GM19043 (cell line): ENCODE measurements around the gene CDH20.

ENCODE experiments used
- ATAC-seq: cut with Tn5 transposase; IDR thresholded peaks from one replicate; pipeline ENCODE4 v1.9.1; 2021; ENCODE audit warnings: low read depth; ENCODE audit not compliant: unreplicated experiment

CDH20 gene

DNA sequence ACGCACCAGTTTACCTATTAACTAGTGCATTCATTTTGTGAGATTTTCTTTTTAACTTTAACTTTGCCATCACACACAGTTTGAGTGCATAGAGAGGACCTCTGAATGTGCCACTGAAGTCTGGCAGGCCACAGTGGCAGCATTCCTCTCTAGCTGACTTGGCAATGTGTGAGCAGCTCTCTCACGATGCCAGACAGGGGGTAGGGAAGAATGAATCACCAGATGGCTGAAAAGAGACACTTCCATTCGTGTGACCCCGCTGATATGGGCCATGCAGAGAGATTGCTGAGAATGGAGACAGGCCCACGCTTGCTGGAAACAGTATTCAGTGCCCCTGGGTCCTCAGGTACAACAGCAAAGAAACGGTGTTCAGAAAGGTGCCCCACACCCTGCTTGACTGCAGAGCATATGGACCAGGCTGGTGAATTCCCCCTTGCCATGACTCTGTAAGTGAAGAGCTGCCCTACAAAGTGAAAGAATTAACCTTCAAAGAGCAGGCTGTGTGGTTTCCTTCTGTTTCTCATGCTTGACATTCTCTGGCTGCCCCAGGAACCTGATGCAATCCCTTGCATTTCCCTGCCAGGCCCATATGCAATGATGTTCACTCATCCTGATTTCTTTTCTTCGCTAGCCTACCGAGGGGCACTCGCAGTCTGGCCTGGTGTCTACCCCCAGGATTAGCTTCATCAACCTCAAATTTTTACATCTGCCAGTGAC lies 236.1 kb downstream of the CDH20 start:
- ATAC-seq = no peak

DNA sequence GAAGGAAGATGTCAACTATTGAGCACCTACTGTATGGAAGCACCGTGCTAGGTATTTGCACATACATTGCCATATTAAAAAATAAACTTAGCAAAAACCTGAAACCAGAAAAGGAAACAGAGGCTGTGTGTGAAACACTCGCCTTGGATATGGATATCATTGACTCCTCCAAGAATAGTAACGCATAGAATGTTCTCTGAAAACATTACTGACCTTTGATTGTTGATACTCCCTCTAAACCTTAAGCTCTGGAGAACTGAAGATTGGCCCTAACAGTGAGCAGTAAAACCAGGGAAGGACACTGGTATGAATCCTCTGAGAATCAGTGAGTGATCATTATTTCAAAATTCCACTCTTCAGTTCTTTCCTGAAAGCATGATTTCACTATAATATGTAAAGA lies 236.8 kb downstream of the CDH20 start:
- ATAC-seq = no peak

DNA sequence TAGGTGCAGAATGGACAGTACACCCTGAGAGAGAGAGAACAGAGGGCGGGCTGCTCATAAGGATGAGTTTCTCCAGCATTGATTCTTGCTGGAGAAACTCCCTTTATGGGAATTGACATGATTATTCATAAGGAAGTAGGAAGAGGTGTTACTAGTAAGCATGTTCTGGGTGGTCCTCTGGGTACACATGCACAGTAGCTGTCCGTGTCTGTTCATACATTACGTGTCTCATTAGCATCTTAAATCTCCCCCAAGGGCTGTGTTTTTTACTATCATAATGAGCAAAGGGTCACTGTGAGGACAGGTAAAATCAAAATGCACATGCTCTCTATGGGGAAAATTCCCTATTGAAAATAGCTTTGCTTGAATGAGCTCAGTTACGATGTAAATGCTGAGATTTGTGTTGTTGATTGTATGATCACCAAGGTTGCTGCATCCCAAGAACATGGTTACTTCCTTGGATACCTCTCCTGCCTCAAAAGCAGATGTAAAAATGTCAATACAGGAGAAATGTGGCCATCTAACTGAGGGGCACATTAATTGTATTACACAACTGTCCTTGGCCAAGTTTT lies 238.9 kb downstream of the CDH20 start:
- no peak for ATAC-seq

DNA sequence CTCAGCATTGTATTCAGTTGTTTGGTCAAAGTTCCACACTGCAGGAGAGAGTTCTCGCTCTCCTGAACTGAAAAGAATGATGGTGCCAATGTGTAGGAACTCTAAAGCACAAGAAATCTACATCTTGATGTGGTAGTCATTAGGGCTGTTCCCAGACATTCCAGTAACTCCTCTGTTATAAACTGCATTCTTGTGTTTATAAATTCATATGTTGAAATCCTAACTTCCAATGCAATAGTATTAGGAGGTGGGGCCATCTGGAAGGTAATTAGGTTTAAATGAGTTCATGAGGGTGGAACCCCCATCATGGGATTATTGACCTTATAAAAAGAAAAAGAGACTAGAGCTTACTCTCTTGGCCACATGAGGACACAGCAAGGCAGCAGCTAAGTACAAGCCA lies 239.6 kb downstream of the CDH20 start:
- no peak for ATAC-seq

DNA sequence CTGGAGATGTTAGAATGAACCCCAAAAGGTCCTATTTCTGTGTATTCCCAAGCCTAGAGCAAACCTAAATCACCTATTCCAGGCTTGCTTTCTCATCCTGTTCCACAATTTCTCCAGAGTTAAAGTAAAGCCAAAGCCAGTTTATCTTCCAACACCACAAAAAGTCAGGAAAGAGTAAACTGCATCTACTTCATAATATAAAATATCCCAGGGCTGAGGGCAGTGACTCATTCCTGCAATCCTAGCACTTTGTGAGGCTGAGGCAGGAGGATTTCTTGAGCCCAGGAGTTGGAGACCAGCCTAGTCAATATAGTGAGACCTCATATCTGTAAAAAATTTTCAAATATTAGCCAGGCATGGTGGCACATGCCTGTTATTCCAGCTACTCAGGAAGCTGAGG lies 241.4 kb downstream of the CDH20 start:
- ATAC-seq = no peak

DNA sequence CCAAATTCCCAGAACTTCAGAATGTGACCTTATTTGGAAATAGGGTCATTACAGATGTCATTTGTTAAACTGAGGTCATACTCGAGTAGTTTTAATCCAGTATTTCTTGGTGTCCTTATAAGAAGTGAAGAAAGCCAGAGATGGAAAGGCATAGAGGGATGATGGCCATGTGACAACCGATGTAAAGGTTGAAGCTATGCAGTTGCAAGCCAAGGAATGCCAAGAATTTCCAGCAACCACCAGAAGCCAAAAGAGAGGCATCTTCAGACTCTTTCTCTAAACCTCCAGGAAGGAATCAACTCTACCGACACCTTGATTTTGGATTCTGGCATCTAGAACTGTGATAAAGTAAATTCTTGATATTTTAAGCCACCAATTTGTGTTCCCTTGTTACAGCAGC lies 242.2 kb downstream of the CDH20 start:
- ATAC-seq = no peak

DNA sequence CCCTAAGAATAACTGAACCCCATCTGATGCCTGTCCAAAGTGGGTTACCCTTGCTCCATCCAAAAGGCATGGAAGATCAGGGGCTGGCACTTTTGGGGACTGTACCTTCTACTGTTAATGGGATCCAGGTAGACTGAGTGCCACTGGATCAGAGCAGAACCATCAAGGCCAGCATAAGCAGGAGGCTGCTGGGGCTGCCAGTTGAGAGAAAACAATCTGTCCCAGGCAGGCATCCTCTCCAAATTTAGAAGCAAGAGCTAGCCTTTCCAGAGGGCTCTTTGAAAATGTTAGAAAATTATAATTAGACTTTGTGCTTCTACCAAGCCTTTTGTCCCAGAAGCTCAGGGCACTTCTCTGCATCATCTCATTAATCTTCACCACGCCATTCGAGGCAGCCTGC lies 245.6 kb downstream of the CDH20 start:
- ATAC-seq = no peak

DNA sequence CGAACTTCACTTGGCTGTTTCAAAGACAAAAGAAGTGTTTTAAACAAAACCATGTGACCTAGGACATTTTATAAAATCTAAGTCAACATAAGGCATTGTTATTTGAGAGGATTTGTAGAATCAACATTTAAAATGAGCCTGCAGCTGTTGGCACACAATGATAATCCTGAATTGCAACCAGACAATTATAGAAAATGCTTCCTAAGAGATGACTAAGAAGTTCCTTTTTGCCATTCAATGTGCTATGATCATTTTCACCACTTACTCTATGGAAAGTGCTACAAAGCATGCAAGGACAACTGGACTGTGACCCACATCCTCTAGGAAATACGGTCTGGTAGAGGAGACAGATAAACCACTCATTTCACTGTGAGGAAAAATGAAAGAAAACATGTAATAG lies 246.4 kb downstream of the CDH20 start:
- no peak for ATAC-seq

DNA sequence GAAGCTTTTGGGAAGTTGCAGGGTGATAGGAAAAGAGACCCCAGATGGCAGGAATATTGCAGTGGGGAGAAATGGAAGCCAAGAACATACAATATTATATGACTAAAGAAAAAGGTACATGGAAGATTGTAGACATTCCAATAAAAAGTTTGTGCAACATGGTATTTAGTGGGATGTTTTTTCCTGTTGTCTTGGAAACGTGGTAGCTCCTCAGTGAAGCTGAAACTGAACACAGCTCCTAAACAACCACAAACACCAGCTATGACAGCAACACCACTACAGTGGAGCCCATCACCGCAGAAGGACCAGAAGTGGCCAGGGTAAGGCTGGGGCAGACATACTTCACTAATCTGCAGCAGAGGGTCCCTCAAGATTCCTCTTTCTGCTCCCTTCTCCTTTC lies 246.8 kb downstream of the CDH20 start:
- ATAC-seq = no peak

DNA sequence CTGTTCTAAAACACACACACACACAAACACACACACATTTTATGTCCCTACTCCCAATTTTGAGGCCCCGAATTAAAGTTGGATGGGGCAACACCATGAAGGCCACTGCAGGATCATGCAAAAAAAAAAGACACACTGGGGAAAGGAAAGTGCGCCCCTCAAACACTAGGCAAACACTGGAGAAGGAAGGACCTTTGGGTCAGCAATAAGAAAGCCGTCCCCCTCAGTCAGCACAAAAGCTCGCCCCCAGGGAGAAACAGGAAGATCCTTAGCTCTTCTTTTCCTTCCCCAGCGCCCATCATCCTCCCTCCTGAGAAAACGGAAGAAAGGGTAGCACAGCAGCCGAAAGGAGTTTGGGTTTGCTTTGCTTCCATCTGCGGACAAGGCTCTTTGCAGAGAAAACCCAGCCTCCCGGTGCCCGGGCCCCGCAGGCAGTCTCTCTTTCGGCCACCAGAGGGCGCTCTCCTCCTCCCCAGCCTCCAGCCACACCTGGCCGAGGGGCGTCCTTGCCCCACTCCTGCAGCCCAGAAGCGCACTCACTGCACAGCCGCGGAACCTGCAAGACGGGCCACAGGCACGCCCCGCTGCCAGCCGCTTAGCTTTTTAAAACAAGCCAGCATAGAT lies 248.5 kb downstream of the CDH20 start:
- peak; percentile 81 for ATAC-seq

DNA sequence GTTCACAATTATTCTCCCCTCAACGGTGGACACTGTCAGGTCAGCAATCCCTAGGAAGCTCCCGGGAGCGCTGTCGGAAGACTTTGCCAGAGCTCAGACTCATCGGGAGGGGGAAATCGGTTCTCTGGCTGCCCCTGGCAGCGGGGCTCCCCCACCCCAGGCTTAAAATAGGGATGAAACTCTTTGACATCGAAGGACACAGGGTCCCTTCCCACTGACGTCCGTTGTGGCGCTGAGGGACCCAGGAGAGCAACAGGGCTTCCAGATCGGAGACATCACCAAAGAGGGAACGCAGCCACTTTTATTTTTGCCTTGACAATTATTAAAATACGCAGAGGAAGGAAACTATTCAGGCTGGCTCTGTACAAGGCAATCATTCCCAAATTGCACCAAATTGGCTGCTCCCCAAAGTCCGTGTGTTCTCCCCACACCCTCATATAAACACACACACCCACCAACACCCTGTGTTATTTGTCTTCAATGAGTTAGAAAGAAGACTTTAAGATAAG lies 249.0 kb downstream of the CDH20 start:
- no peak for ATAC-seq

DNA sequence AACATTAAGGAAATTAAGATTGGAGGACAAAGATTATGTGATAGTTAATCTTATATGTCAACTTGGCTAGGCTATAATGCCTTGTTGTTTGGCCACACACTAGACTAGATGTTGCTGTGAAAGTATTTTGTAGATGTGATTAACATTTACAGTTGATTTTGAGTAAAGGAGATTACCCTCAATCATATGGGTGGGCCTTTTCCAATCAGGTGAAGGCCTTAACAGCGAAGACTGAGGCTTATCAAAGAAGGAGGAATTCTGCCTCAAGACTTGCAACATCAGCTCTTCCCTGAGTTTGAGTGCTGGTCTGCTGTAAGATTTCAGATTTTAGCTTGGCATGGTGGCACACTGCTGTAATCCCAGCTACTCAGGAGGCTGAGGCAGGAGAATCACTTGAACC lies 250.3 kb downstream of the CDH20 start:
- ATAC-seq = no peak

DNA sequence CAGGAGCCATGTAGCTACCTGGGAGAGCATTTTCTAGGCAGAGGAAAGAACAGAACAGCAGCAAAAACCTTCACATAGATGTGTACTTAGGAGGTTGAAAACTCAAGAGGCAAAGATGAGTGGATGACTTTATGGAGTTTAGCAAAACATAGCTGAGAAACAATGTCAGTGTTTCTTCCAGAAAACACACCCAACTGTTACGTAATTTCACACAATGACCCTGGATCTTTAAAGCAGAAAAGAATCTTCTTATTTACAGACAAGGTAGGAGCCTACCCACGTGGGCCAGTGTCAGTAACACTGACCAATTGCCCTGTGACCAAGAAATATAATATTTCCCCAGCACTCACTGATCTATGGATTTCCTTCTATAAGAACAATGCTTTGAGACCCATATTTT lies 254.6 kb downstream of the CDH20 start:
- ATAC-seq = no peak

DNA sequence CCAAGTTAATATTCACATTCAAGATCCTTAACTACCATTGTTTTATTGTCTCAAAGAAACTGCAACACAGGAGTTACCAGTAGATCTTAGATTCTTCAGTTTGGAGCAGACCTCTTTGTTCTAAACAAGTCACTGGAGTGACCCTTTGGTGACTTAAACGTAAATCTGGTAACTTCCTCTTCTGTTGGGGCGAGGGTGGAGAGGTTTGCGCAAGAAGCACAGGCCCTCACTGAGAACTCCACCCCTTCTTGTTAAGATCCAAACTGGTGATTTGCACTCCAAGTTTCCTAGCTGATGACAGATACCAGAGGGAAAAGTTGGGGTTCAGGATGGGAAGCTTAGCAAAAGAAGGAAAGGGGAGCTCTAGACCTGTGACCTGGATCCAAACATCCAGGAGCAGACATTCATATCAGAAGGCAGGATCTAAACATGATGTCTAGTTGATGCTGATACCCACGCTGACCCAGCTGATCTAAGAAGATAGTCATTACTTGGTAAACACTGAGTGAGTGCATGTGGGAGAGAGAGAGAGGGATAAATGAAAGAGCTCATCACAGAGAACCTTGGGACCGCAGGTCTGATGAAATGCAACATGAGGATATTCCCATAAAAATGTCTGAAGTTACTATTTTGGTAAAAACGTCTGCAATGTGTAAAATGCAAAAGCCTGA lies 256.0 kb downstream of the CDH20 start:
- ATAC-seq = no peak

DNA sequence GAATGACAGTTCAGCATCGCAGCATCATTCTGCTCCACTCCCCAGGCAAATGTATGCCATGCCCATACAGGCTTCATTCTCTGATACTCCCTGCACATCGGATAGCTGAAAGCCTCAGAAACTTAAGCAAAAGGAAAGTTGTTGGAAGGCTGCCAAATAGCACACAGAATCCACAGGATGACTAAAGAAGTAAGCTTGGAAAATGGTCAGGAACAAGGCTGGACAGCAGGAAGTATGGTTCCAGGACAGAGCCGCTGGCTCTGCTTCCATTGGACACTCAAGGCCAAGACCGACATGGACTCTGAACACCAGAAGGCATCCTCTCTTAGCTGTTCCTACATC lies 256.5 kb downstream of the CDH20 start:
- no peak for ATAC-seq

DNA sequence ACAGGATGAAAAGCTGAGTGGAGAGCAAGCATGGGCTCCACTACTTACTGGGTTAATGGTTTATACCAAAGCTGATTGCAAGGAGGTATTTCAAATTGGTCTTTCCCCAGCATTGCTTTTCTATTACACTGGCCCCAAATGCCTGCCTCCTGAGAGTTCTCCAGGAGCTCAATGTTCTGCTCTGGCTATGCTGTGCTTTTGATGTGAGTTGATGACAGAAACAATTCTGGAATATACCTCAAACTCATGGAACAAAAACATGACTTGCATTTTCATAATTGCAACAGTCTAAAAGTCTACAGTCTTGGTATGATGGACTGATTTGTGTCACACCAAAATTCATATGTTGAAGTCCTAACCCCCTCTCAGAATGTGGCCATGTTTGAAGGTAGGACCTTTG lies 258.0 kb downstream of the CDH20 start:
- ATAC-seq = no peak

DNA sequence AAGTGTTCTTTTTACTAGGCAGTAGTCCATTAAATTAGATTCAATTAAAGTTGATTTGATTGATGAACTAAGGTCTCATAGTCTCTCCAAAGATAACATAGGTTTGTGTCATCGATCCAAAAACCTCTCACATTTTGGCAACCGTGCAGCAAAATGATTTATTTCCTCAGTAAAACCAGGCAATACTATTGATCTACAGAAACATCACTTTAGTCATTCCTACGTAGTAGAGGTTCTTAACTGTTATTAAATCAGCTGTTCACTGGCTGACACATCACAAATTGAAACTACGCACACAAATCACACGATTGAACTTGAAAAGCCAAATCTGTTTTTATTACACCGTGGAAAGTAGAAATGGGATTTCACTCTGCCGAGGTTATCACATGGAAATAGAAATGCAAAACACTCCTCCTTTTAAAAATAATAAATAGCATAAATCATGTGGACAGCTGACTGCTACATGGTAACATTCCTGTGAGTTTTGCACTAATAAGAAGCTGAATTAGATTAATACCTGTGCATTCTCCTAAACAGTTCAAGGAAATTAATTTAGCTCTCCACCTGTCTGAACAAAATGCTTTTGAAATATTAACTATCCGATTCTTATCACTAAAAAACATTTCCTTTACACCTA lies 262.5 kb downstream of the CDH20 start:
- ATAC-seq = no peak

DNA sequence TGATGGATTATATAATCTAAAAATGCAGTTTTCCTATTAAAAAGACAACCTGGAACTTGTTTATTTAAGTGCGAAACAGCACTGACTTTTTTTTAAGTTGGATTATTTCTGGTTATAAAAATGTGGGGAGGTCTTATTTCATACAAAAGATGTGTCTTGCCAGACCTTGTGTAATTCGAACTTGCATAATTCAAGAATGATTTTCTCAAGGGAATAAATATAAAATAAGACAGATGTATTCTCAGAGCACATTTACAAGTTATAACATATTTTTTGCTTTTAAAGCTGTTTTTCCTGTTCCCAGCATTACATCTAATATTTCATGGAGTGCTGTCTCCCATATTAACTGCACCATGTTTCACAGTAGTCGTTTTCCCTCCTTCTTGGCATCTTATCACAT lies 263.1 kb downstream of the CDH20 start:
- no peak for ATAC-seq

DNA sequence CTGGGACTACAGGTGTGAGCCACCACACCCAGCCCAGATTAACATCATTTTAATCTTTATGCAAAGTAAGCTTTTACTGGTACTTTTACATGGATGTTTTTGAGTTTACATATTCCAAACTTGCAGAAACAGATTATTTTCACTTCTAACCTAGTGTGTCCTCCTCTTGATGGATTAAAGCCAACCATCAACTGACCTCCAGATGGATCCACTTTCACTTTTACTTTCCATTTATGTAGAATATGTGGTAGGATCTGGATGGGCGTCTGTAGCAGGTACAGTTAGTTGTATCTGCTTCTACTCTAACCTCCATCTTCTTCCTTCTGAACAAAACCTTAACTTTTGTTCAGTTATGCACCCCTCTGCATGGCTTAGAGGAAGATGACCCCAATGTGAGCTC lies 264.1 kb downstream of the CDH20 start:
- no peak for ATAC-seq

DNA sequence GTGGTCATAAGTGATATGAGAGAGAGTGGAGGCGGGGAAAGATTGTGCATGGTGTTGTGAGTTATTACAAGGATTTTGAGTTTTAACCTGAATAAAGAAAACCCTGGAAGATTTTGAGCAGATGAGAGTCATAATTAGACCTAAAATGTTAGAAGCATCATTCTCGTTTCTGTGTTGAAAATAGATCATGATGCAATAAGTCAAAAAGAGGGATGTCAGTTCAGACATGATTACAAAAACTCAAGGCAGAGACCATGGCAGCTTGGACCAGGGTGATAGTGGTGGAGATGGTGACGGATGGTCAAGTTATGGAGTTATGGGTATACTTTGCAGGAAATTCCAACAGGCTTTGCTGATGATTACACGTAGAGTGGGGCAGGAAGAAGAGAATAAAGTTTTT lies 267.2 kb downstream of the CDH20 start:
- no peak for ATAC-seq

DNA sequence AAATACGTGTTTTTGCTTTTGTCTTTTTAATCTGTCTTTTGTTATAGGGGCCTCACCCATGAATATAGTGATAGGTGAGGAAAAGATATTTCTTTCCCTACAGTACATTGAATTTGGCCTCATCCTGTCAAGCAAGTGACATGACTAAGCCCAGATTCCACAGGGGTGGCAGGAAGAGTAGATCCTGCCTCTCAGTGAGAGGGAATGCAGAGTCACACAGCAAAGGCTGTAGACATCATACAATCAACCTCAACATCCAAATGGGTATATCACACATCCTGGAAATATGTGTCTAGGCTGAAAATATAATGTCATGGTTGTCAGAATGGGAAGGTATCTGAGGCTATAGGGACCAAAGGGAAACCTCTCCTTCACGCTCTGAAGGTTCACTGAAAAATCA lies 269.6 kb downstream of the CDH20 start:
- ATAC-seq = no peak
